SHP77 treated with DMSO at 0.1 percent for 48 hours (cell line): ENCODE data around the gene SORL1-AS1.
"Not testable (repeated sequence)": the region's sequence is repeated elsewhere in the genome, so short reads cannot be mapped to it uniquely, and the experiment has no call there.

ENCODE experiments used
- DNase-seq: peaks from one replicate; lab custom pipeline; 2025; lab: John Stamatoyannopoulos, UW

Gene SORL1-AS1

GRCh38 chr11:121427400-121427744 is 25.4 kb downstream of the SORL1-AS1 start:
- DNase-seq: no peak

- DNase-seq: no peak
These were observed 26.0 kb downstream of the SORL1-AS1 start for GRCh38 chr11:121426476-121427399.

- DNase-seq: no peak
These were observed 26.9 kb downstream of the SORL1-AS1 start for GRCh38 chr11:121425828-121426227.

GRCh38 chr11:121422675-121423074 is 30.1 kb downstream of the SORL1-AS1 start:
- DNase-seq: no peak

- DNase-seq: no peak
These were observed 31.4 kb downstream of the SORL1-AS1 start for GRCh38 chr11:121421149-121421901.

- DNase-seq: no peak
These were observed 32.4 kb downstream of the SORL1-AS1 start for GRCh38 chr11:121420398-121420797.

- no peak for DNase-seq
These were observed 32.9 kb downstream of the SORL1-AS1 start for GRCh38 chr11:121419836-121420235.

GRCh38 chr11:121418625-121419114 is 34.1 kb downstream of the SORL1-AS1 start:
- DNase-seq: no peak

GRCh38 chr11:121417607-121418006 is 35.2 kb downstream of the SORL1-AS1 start:
- no peak for DNase-seq

- no peak for DNase-seq
These were observed 35.7 kb downstream of the SORL1-AS1 start for GRCh38 chr11:121417055-121417551.

GRCh38 chr11:121415856-121416255 is 36.9 kb downstream of the SORL1-AS1 start:
- DNase-seq: no peak

- no peak for DNase-seq
These were observed 38.4 kb downstream of the SORL1-AS1 start for GRCh38 chr11:121414141-121414913.

GRCh38 chr11:121412711-121413415 is 39.9 kb downstream of the SORL1-AS1 start:
- DNase-seq: no peak

- no peak for DNase-seq
These were observed 40.7 kb downstream of the SORL1-AS1 start for GRCh38 chr11:121412000-121412587.

GRCh38 chr11:121411330-121411729 is 41.4 kb downstream of the SORL1-AS1 start:
- not testable (repeated sequence) for DNase-seq

- not testable (repeated sequence) for DNase-seq
These were observed 42.7 kb downstream of the SORL1-AS1 start for GRCh38 chr11:121410041-121410440.

GRCh38 chr11:121408830-121409229 is 43.9 kb downstream of the SORL1-AS1 start:
- DNase-seq: no peak

- no peak for DNase-seq
These were observed 46.5 kb downstream of the SORL1-AS1 start for GRCh38 chr11:121406291-121406690.

GRCh38 chr11:121405646-121406045 is 47.1 kb downstream of the SORL1-AS1 start:
- DNase-seq: no peak

- DNase-seq: no peak
These were observed 58.0 kb downstream of the SORL1-AS1 start for GRCh38 chr11:121394785-121395184.

GRCh38 chr11:121393855-121394254 is 58.9 kb downstream of the SORL1-AS1 start:
- DNase-seq: no peak
